ENCODE results near the gene MAP2K7. TPM values are rescaled to one million over a fixed set of nuclear protein-coding genes. Genes with fewer than 3 reads are reported as not detected.

Gene MAP2K7
- total RNA-seq, 2 experiments from 2014 or later: 34.9 to 35.7 TPM

DNA sequence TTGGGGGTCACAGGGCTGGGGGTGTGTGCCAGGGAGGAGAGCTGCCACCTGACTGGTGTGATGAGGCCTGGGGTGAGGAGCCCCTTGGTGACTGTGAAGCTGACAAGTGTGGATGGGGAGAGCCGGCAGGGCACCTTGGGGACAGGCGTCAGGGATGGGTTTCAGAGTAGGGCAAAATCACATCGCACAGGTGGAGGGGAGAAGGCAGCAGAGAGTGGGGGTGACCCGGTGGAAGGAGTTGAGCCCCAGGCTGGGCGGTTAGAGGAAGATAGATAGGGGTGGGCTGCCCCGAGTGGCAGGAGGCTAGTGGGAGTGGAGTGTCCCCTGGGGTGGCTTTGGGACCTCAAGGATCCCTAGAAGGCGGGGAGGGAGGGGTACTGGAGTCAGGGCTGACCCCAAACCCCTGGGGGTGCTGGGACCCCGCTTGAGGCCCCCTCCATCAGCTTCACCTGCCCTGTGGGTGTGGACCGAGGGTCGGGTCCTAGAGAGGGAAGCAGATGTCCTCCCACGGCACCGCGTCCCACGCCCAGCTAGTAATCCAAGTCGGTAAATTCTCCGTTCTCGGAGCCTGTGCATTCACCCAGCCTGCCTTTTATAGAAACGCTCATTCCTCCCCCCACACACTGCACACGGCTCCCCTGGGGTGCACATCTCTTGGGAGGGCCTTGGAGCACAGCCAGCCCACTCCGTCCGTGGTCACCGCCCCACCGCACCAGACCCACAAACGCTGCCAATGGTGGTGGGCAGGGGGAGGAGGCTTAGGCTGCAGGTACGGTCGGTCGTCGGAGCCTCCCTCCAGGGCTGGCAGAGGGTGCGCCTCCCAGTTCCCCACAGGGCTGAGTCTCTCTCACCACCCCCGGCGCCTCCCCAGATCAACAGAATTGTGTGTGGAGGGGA, 19.9 kb downstream of the MAP2K7 start:
- ChIA-PET POLR2A (no interaction called here), CTCF (interaction anchor here (0.9 to 1.7 kb wide), 4 partner anchors 20 to 70 kb away, joined by 3 to 4 read pairs (median 3); partner anchors contain the start of gene MAP2K7)

DNA sequence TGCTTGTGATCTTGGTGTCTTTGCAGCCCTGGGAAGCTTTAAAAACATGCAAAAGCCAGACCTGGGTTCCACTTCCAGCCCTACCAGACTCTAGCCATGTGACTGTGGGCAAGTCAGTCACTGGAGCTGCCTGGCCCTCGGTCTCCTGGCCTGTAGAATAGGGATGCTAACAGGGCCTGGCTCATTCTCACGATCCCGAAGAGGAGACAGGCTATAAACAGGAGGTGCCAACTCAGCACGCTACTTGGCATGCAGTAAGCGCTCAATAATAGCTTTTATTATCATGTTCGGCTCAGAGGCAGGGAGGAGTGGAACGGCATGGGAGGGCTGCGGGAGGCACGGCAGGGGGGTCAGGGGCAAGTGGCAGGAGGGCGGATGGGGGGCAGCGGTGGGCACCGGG, 20.6 kb downstream of the MAP2K7 start:
- ChIA-PET POLR2A (no interaction called here), CTCF (interaction anchor here (1.1 to 1.7 kb wide), 3 partner anchors 20 to 71 kb away, joined by 3 to 4 read pairs (median 3); partner anchors contain the start of gene MAP2K7)

DNA sequence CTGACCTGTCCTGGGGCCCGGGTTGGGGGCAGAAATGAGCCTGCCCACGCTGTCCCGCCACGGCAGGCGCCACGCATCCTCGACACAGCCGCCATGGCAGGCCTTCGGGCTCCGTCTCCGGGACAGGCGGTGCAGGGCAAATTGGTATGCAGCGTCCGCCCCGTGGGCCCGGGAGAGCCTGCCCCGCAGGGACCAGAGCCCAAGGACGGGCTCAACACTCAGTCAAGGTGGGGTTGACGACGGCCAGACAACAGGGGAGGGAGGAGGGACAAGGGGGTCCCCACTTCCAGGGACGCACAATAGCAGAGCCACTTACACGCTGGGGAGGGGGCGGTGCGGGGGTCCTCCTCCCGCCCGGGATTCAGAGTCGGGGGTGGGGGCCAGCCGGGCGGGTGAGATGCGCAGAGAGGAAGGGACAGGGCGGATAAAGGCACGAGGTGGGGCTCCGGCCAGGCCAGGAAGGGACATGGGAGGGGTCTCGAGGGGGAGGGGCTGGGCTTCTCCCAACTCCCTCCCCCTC, 21.0 kb downstream of the MAP2K7 start:
- POLR2A ChIA-PET: no interaction called here
- CTCF ChIA-PET: interaction anchor here (1.1 to 1.7 kb wide), 3 partner anchors 20 to 72 kb away, joined by 3 to 4 read pairs (median 3); partner anchors contain the start of gene MAP2K7

DNA sequence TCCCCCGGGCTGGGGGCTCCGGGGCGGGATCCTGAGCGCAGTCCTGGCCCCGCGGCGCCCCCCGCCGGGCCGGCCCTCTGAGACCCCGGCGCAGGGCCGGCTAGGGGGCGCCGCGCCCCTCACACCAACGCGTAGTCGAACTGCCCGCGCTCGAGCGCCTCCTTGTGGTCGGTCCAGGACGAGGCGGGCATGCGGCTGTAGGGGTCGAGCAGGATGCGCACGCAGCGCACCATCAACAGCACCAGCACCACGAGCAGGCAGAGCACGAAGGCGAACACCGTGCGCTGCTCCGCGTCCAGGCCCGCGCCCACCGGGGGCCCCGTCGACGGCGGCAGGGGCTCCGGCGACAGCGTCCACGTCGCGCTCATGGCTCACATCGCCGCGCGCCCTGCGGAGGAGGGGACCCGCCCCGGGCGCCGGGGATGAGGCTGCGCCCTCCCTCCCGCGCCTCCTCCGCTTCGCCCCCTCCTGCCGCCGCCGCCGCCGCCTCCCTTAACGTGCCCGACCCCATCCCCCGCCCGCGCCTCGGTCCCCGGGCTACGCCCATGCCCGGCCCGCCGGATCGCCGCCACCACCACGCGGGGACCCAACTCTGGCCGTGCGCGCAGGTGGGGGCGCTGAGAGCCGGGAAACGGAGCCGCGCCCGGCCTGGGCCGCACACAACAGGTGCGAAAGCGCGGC, 21.6 kb downstream of the MAP2K7 start:
- CTCF ChIA-PET: no interaction called here
- POLR2A ChIA-PET: no interaction called here

DNA sequence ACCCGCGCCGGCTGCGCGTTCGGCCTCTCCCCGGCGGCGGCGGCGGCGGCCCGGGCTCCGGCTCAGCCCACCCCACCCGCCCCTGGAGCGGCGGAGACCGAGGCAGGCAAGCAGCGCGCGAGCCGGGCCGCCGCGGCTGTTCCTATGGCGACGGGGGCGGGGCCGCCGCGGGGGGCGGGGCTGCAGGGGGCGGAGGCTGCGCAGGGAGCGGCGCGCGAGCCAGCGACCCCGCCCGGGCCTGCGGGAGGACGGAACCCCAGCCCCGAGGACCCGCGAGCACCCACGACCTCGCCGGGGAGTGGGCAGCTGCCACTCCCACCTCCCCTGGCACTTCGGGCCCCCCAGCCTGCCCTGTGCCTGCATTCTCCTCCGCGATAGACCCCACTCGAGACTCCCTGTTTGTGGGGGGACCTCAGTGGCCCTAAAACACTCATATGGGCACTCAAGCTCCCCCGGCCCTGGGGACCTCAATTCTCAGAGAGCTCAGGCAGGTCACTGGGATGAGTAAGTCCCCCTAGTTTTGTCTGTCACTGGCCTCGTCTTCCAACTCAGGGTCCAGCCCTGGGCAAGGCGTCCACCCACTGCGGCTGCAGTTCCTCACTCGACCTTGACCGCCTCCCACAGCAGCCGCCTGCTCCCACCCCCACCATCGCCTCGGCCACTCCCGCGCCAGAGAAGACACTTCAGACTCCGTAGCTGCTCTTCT, 22.5 kb downstream of the MAP2K7 start, which contains the start of gene CTXN1:
Gene CTXN1, minus strand, starts transcription at position 115 of the 706 bp plus-strand sequence. CDS start 597 bp downstream, outside the sequence.
- POLR2A ChIA-PET: interaction anchor here (4.1 kb wide), 1 partner anchor 18 kb away, joined by 21 read pairs; the partner anchor contains the start of gene TIMM44
- CTCF ChIA-PET: interaction anchor here (0.6 to 1.8 kb wide), 4 partner anchors 9 to 17 kb away, joined by 3 to 4 read pairs (median 4); partner anchors contain the start of gene TIMM44

DNA sequence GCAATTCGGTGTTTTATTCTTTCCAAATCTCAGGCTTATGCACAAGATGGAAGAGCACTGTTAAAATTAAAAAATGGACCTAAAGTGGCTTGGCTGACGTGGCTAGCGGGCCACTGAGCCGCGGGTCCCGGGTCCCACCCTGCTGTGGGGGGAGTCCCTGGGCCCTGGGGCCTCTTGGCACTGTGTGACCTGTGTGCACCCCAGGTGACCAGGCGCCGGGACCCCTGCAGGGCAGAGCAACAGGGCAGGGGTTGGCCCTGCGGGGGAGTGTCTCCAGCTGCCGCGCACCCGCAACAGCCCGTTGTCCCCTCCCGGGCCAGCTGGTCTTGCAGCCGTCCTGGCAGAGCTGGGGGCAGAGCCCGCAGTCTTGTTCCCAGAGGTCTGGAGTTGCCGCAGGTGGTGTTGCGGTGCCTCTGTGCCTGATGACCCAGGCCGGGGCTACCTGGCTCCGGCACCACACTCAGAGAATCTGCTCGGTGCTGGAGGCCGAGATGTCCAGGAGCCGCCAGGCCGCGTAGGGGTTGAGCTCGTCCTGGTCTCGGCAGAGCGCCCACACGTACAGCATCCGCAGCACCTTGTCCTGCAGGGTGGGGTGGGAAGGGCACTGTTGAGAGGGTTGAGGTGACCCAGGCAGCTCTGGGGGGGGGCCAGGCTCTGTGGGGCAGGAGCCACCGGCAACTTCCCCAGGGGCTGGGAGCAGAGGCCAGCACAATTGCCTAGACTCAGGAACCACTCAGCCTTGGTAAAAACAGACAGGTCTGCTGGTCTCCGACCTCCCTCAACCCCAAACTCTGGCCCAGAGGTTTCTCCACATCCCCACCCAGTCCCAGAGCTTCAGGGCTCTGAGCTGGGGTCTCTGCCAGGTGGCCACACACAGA, 23.3 kb downstream of the MAP2K7 start:
- ChIA-PET CTCF (interaction anchor here (0.6 to 1.8 kb wide), 5 partner anchors 9 to 17 kb away, joined by 3 to 4 read pairs (median 3); partner anchors contain the start of gene TIMM44), POLR2A (interaction anchor here (0.6 to 4.1 kb wide), 2 partner anchors 17 to 56 kb away, joined by 3 to 21 read pairs; partner anchors contain the start of gene TIMM44)

DNA sequence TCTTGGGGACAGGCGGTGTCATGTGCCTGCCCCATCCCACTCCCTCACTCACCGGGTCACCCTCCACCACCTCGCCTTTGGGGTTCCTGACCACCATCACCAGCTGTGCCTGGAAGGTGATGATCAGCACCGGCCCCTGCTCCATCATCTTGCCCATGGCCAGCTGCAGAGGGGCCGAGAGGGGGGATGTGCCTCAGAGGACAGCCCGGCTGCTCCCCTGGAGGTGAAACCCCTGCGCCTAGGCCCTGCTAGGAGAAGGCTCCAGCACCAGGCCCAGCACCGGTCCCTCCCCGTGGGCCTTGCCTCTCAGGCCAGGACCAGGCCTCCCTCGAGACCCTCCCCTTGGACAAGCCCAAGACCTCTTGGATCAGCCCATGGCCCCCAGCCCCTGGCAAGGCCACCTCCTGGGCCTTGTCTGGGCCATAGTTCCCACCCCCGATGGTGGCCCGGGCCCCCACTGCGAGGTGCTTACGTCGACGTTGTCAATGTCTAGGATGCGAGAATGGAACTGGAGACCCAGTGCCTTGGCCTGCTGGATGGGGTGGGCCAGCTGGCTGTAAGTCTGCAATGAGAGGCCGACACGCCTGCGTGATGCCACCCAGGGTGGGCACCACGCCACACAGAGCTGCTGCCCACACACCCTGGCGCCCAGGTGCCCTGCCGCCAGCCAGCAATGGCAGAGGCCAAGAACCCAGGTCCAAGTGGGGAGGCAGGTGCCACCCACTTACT, 24.1 kb downstream of the MAP2K7 start:
- CTCF ChIA-PET: interaction anchor here (0.9 to 1.8 kb wide), 3 partner anchors 8 to 11 kb away, joined by 3 to 4 read pairs (median 4); no protein-coding TSS in a partner anchor
- POLR2A ChIA-PET: interaction anchor here (0.6 to 4.1 kb wide), 2 partner anchors 16 to 583 kb away, joined by 3 to 21 read pairs; partner anchors contain the start of gene TIMM44

DNA sequence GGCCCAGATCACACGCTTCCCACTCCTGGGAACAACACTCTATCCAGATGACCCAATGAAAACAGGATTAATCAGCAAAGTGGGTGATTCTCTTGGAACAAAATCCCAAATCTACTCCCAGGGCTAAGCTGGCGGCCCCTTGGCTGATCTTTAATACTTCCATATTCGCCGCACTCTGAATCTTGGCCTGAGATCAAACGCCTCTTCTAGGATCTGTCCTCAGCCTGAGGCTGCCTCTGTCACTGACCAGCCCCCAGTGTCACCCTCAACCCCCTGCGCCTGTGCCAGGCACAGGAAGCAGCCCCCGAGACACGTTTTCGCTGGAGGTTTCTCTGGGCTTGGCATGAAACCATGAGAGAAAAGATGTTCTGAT, 24.6 kb downstream of the MAP2K7 start:
- CTCF ChIA-PET: interaction anchor here (0.8 kb wide), 1 partner anchor 16 kb away, joined by 5 read pairs; no protein-coding TSS in a partner anchor

DNA sequence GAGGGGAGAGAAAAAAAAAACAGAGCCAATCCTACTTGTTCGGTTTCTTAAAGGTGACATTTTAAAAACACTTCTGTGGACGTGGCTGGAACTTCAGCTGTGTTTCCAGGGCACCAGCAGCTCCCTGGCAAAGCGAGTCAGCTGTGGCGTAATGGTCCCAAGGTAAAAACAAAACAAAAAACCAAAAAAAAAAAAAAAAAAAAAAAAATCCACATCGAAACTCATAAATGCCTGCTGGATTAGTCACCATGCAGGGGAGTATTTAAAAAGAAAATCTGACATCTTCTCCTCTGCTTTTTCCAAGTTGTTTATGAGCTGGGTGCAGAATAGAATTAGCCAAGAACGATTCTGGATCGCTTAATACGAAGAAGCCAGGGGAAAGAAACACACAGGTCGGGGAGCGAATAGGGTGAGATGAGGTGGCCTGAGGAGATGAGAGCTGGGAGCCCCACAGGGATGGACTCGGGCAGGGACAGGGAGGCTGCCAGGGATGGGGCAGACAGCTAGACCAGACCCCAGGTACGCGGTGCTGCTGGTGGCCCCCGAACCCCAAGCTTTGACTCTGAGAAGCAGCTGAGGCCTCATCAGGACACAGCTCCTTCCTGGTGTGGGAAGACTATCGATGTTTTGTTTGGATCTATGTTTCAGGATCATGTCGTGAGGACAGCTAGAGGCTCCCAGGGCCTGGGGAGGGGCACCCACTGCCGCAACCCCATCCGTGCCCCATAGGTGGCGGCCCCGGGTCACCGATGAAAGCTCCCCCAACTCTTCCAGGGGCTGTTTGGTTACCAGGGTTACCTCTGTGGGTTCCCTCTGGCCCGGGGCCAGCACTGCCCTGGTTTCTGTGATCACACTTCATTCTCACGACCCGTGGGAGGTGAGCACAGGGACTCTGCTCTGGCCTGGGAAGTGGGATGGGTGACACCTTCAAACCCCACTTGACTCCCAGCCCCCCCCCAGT, 25.3 kb downstream of the MAP2K7 start:
- CTCF ChIA-PET: interaction anchor here (0.5 to 0.9 kb wide), 6 partner anchors 11 to 51 kb away, joined by 3 to 5 read pairs (median 3); no protein-coding TSS in a partner anchor
- POLR2A ChIA-PET: interaction anchor here (0.7 to 4.1 kb wide), 2 partner anchors 15 to 127 kb away, joined by 11 to 21 read pairs; partner anchors contain the start of gene TIMM44

More for the DNA sequence above, 24.6 kb downstream of the MAP2K7 start:
- POLR2A ChIA-PET: interaction anchor here (0.6 to 4.1 kb wide), 2 partner anchors 16 to 583 kb away, joined by 3 to 21 read pairs; partner anchors contain the start of gene TIMM44

DNA sequence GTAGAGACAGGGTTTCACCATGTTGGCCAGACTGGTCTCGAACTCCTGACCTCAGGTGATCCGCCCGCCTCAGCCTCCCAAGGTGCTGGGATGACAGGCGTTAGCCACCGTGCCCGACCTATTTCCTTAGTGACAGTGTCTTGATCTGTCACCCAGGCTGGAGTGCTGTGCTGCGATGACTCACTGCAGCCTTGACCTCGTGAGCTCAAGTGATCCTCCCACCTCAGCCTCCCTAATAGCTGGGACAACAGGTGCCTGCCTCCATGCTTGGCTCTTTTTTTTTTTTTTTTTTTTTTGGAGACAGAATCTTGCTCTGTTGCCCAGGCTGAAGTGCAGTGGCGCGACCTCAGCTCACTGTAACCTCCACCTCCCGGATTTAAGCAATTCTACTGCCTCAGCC, 26.4 kb downstream of the MAP2K7 start:
- CTCF ChIA-PET: interaction anchor here (1.2 kb wide), 1 partner anchor 15 kb away, joined by 3 read pairs; no protein-coding TSS in a partner anchor
- POLR2A ChIA-PET: interaction anchor here (4.1 kb wide), 1 partner anchor 14 kb away, joined by 21 read pairs; the partner anchor contains the start of gene TIMM44

DNA sequence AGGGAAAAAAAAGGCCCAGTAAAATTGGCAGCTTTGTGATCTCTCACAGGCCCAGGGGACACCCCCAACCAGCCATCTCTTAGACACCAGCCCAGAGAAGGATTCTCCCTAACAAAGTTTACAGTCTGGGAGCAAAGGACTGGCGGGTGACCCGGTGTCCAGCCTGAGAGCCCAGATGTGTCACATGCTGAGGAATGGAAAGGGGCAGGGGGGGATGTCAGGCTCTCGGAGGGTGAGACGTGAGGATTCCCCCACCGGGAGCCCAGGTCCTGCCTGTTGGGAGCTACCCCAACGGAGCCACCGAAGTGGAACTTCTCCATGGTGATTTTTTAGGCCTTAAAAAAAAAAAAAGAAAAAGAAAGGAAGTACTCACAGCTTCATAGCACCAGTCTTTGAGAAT, 27.1 kb downstream of the MAP2K7 start:
- CTCF ChIA-PET: interaction anchor here (1.2 kb wide), 1 partner anchor 14 kb away, joined by 3 read pairs; no protein-coding TSS in a partner anchor

DNA sequence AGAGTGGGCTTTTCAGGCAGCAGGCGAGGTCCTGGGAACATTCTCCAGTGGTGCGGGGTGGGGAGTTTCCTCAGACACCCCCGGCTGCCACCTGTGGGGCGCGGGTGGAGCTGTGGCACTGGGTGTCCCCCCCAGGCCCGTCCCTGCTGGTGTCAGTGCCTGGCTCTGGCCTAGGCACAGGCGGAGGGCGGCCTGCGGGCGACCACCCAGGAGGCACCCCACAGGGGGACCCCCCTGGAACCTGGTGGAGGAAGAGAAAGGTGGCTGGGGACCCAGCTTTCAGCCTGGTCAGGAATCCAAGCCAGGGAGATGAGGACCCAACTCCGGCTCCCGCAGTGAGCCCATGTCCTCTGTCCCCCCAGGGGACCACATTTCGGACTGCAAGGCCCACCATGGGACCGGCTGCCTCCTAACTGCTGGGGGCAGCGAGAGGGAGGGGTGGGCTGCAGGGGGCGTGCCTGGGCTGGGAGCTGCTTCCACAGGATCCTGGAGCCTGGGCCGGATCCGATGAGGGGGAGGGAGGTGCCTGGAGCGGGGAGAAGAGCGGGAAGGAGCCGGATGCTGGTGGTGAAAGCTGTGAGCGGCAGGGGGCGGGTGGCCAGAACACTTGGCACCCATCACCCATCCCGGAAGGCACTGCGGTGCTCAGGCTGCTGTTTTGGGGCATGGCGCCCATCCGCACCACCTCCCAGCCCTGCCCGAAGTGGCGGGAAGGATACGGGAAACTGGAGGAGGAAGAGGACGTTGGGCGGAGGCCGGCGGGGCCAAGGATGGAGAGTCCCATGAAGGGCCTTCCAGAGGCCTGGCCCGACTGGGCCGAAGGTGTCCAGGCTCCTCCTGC, 27.8 kb downstream of the MAP2K7 start:
- ChIA-PET POLR2A (interaction anchor here (0.6 kb wide), 1 partner anchor 162 kb away, joined by 3 read pairs; no protein-coding TSS in a partner anchor), CTCF (interaction anchor here (1.2 kb wide), 1 partner anchor 13 kb away, joined by 3 read pairs; no protein-coding TSS in a partner anchor)

More for the DNA sequence above, 27.1 kb downstream of the MAP2K7 start:
- POLR2A ChIA-PET: interaction anchor here (0.6 to 4.1 kb wide), 2 partner anchors 13 to 163 kb away, joined by 3 to 21 read pairs; partner anchors contain the start of gene TIMM44

DNA sequence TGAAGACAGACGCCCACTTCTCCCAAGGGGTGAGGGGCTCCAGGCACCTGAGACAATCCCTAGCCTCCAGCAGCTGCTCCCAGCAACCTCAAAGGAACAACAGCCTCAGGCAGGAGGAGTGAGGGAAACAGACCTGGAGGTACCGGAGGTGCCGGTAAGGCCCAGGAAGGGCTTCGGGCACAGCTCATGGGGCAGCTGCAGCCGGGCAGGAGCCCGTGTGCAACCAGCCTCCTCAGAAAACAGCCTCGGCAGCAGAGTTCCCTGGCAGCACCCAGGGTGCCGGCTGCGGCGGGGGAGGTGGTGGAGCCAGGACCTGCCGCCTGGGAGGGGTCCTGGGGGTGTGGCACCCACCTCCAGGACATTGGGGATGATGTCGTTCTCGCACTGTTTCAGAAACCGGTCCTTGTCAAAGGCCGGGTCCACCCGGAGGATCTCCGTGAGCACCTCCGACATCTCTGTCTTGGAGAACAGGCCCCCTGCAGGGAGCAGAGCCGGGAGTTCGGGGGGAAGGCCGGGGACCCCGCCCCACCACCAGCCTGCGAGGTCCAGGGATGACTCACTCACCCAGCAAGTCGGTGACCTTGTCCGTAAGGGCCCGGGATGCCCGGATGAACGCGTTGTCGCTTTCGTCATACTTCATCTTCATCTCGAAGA, 28.7 kb downstream of the MAP2K7 start:
- POLR2A ChIA-PET: no interaction called here
- CTCF ChIA-PET: no interaction called here

DNA sequence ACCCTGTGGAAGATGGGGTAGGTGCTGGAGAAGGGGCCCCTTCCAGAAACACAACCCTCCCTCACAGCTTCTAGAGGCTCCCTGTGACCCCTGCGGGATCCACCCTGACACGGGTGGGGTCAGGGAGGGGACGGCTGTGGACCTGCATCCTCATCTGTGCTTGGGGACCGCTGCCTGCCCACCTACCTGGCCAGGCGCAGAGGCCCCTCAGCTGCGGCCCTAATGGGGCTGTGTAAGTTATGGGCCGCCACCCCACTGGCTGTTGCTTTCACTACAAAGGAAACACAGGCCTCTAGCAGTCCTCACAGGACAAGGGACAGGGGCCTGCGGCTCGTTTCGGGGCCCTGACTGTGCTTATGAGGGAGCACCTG, 29.2 kb downstream of the MAP2K7 start:
- CTCF ChIA-PET: no interaction called here
- POLR2A ChIA-PET: no interaction called here

All from activated CD8-positive, alpha-beta memory T cell treated with anti-CD3 and anti-CD28 coated beads for 36 hours (primary cell).